Measurements from ENCODE around the gene COL23A1.

The COL23A1 gene

GRCh38 chr5:178453224-178453623 is 137.0 kb downstream of the COL23A1 start:
- DNase-seq = no peak

- DNase-seq = no peak
These were observed 139.8 kb downstream of the COL23A1 start for GRCh38 chr5:178450121-178451028.

- DNase-seq = no peak
These were observed 140.8 kb downstream of the COL23A1 start for GRCh38 chr5:178449163-178450070.

GRCh38 chr5:178445534-178445933 is 144.7 kb downstream of the COL23A1 start:
- no peak for DNase-seq

- no peak for DNase-seq
These were observed 147.6 kb downstream of the COL23A1 start for GRCh38 chr5:178442405-178443257.

GRCh38 chr5:178441486-178442270 is 148.5 kb downstream of the COL23A1 start:
- no peak for DNase-seq

- DNase-seq = no peak
These were observed 150.0 kb downstream of the COL23A1 start for GRCh38 chr5:178440181-178440580.

- no peak for DNase-seq
These were observed 150.6 kb downstream of the COL23A1 start for GRCh38 chr5:178439493-178440180.

- no peak for DNase-seq
These were observed 151.4 kb downstream of the COL23A1 start for GRCh38 chr5:178438796-178439195.

GRCh38 chr5:178437386-178438075 is 152.7 kb downstream of the COL23A1 start:
- DNase-seq = no peak

- no peak for DNase-seq
These were observed 153.8 kb downstream of the COL23A1 start for GRCh38 chr5:178436326-178436940.

GRCh38 chr5:178435321-178436238 is 154.6 kb downstream of the COL23A1 start:
- DNase-seq = no peak

GRCh38 chr5:178434851-178435250 is 155.3 kb downstream of the COL23A1 start:
- no peak for DNase-seq

GRCh38 chr5:178434016-178434761 is 156.0 kb downstream of the COL23A1 start:
- no peak for DNase-seq

- no peak for DNase-seq
These were observed 156.9 kb downstream of the COL23A1 start for GRCh38 chr5:178433273-178433775.

GRCh38 chr5:178432421-178433272 is 157.5 kb downstream of the COL23A1 start:
- DNase-seq = no peak

GRCh38 chr5:178431782-178432165 is 158.4 kb downstream of the COL23A1 start:
- DNase-seq = no peak
